Amniotic stem cell (primary cell): ENCODE measurements around the gene OR56A3.
"Not testable (repeated sequence)": the region's sequence is repeated elsewhere in the genome, so short reads cannot be mapped to it uniquely, and the experiment has no call there.

Source experiments
- DNase-seq: peaks from one replicate; lab custom pipeline; 2025; lab: John Stamatoyannopoulos, UW

Gene OR56A3, protein sequence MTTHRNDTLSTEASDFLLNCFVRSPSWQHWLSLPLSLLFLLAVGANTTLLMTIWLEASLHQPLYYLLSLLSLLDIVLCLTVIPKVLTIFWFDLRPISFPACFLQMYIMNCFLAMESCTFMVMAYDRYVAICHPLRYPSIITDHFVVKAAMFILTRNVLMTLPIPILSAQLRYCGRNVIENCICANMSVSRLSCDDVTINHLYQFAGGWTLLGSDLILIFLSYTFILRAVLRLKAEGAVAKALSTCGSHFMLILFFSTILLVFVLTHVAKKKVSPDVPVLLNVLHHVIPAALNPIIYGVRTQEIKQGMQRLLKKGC

GRCh38 chr11:5941951-5942350, at the start of gene OR56A3:
Gene OR56A3, plus strand, starts transcription at chr11:5942251. Its CDS starts 5,096 bp downstream, at chr11:5947347.
- no peak for DNase-seq

- no peak for DNase-seq
Observed at GRCh38 chr11:5892908-5893307, 49.1 kb upstream of the OR56A3 start, which contains the start of gene OR52E5. Gene OR52E5, plus strand, starts transcription at chr11:5893208. Its CDS starts 7,569 bp downstream, at chr11:5900777.

DNA sequence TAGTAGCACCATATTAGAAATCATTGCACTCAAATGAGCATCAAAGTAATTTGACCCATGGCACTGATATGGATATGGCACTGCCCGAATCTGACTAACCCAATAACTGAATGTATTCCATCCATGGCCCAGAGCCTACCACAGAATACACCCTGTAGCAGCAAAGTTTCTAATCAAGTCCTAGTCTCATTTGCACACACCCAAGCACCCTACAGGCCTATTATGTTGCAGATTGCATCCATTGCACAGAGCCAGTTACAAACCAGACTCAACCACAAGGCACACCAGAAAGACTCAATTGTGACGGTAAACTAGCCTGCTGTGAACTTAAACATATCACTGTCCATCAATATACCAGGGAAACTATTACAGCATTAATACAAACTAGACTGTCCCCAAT, 42.5 kb upstream of the OR56A3 start:
- DNase-seq: no peak

DNA sequence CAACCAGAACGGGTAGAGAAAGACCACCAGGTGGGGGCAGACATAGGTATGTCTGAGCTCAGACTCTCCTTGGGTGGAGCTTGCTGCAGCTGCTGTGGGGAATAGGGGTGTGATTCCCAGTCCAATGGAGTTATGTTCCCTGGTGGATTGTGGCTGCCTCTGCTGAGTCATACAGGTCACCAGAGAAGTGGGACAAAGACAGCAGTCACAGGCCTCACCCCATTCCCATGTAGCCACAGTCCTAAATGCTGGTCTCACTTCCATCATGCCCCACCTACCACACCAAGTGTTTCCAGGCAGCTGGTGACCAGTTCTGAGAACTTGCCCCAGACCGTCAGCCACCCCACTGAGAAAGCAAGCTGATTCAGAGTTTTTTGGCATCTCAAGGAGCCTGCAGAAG, 31.5 kb upstream of the OR56A3 start:
- DNase-seq: no peak

DNA sequence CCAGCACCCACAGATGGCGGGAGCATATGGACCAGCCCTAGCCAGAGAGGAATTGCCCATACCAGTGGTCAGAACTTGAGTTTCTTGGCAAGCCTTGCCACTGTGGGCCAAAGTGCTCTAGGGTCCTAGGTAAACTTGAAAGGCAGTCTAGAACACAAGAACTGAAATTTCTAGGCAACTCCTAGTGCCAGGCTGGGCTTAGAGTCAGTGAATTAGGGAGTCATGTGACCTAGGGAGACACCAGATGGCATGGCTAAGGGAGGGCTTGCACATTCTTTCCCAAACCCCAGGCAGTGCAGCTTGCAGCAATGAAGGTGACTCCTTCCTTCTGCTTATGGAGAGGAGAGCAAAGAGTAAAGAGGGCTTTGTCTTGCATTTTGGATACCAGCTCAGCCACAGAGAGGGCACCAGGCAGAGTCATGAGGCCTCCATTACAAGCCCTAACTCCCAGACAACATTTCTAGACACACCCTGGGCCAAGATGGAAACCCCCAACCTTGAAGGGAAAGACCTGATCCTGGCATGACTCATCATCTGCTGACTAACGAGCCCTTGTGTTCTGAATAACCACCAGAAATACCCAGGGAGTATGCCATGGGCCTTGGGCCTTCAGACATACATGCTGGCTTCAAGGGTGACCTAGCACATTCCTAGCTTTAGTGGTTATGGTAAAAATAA, 19.2 kb upstream of the OR56A3 start:
- DNase-seq: no peak

- no peak for DNase-seq
Observed at GRCh38 chr11:5923427-5923776, 18.6 kb upstream of the OR56A3 start.

GRCh38 chr11:5923794-5924193, 18.3 kb upstream of the OR56A3 start:
- no peak for DNase-seq

- no peak for DNase-seq
Observed at GRCh38 chr11:5928271-5928670, 13.8 kb upstream of the OR56A3 start.

GRCh38 chr11:5928811-5929210, 13.2 kb upstream of the OR56A3 start:
- no peak for DNase-seq

DNA sequence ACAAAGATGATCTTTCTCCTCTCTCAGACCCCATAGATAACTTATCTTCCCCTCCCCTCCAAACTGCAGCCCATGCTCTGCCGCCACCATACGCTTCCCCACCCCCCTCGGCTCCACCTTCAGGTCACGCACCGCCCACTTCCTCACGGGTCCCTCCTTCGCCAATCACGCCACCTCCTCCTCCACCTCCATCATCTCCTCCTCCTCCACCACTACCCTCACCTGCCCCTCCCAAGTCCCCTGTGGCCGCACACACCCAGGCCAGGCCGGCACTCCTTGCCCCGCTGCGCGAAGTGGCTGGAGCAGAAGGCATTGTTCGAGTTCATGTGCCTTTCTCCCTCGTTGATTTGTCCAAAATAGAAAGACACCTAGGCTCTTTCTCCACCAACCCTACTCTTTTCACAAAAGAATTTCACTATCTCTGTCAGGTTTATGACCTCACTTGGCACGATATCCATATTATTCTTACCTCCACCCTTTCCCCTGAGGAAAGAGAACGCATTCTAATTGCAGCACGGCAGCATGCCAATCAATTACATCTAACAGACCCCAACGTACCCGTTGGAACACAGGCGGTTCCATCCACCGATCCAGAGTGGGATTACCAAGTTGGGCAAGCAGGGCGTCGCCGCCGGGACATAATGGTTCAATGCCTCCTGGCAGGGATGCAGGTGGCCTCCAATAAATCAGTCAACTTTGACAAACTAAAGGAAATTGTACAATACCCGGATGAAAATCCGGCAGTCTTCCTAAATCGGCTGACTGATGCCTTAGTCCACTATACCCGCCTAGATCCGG, 12.3 kb upstream of the OR56A3 start:
- no peak for DNase-seq

DNA sequence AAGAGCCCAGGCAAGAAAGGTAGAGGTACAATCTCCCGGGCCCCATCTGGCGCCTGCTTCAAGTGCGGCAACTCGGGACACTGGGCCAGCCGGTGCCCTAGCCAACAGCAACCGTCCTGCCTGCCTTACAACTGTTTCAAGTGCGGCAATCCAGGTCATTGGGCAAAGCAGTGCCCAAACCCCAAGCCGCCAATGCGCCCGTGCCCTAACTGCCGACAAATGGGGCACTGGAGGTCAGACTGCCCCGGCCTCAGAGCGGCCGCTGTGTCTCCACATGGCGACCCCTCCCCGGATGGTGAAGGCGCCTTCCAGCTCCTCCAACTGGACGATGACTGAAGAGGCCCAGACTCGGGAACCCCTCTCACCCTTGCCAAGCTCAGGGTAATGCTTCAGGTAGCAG, 11.4 kb upstream of the OR56A3 start:
- DNase-seq: no peak

GRCh38 chr11:5931061-5931460, 11.0 kb upstream of the OR56A3 start:
- no peak for DNase-seq

GRCh38 chr11:5932671-5933070, 9.4 kb upstream of the OR56A3 start:
- no peak for DNase-seq

DNA sequence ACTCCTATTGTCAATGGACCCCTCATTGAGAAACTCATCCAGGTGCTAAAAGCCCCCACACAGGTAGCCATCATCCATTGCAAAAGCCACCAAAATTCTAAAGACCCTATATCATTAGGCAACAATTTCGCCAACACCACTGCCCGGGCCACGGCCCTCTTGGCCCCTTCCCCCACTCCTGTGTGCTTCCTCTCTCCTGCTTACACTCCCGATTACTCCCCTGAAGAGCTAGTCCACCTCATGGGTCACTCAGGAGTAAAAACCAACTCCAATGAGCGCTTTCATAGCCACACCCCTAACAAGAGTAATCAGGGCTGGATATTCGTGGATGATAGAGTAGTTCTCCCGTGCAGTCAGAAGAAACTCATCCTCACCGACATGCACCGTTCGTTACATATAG, 8.9 kb upstream of the OR56A3 start:
- DNase-seq: no peak

DNA sequence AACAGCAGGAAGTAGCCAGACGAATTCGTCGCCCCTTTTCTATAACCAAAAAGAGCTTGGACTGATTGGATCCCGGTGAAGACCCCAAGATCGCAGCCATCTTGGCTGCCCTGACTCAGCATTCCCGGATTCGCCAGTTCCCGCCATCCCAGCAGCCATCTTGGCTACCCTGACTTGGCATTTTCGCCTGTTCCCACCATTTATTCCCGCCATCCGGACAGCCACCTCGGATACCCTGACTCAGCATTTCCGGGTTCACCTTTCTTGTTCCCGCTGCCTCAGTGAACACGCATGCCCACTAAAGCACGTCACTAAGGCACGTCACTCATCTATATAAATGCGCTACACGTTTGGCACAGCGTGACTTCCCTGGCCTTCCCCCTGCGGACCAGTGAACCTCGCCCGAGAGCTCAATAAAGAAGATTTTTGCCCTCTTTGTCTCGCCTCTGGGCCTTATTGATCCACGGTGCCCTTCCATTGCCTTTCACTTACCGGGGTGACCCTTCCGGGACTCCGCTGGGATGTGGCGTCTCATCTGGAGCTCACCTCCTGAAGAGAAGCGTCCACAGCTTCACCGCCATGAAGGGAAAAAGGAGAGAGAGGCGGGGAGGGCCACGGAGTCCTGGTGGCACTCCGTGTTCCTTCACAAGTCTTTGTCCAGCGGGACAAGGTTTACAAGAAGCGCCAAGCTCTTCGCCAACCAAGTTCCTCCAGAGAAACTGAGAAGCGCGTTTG, 4.0 kb upstream of the OR56A3 start:
- no peak for DNase-seq

GRCh38 chr11:5938603-5938965, 3.5 kb upstream of the OR56A3 start:
- DNase-seq: no peak

- DNase-seq: no peak
Observed at GRCh38 chr11:5940748-5941147, 1.3 kb upstream of the OR56A3 start.

DNA sequence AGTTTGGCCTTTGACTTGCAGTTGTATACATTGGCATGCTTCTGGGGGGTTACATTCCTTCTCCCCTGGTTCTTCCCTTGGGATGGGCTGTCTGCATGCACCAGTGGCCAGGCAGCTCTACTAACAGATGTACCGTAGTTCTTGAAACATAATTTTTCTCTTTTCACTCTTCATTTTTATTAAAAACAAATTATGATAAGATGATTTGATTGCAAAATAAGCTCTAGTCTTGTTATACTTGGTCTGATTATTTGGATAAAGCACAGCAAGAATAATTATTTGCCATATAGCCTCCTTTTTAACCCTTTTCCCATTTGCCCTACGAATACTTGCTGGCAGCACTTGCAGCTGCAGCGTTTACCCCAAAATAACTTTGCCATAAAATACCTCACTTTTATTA, 13.5 kb downstream of the OR56A3 start:
- no peak for DNase-seq

DNA sequence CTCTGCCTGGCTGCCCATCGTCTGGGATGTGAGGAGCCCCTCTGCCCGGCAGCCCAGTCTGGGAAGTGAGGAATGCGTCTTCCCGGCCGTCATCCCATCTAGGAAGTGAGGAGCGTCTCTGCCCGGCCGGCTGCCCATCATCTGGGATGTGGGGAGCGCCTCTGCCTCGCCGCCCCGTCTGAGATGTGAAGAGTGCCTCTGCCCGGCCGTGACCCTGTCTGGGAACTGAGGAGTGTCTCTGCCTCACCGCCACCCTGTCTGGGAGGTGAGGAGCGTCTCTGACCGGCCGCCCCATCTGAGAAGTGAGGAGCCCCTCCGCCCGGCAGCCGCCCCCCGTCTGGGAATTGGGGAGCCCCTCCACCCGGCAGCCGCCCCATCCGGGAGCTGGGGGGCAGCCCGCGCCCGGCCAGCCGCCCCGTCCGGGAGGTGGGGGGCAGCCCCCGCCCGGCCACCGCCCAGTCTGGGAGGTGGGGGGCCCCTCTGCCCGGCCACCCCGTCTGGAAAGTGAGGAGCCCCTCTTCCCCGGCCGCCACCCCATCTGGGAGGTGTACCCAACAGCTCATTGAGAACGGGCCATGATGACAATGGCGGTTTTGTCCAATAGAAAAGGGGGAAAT, 18.8 kb downstream of the OR56A3 start:
- not testable (repeated sequence) for DNase-seq

DNA sequence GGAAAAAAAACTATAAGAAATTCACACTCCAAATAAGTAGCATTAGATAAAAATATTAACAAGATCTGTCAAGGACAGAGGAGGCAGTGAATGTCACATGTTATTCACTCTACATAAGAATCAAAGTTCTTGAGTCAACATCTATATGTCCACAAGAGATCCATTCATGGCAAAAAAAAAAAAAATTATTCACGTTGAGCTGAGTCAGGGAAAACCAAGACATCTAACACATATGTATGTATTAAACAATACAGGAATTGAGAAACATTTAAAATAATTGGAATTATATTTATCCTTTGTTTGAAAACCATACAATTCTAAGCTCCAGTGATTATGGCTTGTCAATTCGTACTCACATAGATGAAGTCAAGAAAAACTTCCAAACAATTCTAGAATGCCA, 24.9 kb downstream of the OR56A3 start:
- no peak for DNase-seq

GRCh38 chr11:5967708-5968107, 25.7 kb downstream of the OR56A3 start:
- DNase-seq: no peak

DNA sequence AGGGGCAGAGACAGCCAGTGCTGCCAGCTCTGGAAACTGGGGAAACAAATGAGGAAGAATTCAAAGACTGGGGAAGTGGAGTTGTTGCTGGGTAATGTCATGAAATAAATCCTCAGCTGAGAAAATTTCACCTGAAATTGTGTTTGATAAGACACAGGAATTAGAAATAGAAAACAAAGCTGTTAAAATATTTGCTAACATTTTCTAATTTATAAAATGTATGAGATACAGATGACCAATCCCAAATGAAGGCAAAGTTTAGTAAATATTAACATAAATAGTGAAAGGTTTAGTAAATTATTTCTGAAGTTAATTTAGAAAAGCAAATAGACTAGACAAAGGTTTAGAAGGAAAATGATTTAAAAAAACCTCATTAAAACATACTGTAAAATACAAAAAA, 26.3 kb downstream of the OR56A3 start, which contains the start of gene OR56A5:
Gene OR56A5, minus strand, starts transcription at position 101 of the 400 bp plus-strand sequence. Its CDS starts 0 bp downstream, at position 101.
- DNase-seq: no peak
